Testis (tissue), 2 donors: Measurements from ENCODE around the gene SLIT3.

Experiments
- POLR2A ChIP-seq: fragments of 450-650 bp; IDR thresholded peaks from one replicate; pipeline ENCODE4 v1.6.1; 2017; ENCODE audit warnings: antibody characterized with exemption, mild to moderate bottlenecking, moderate library complexity
- TF ChIP-seq, protein P1 (sequence below), 3 experiments: fragments of 450-650 bp in 2 of 3; fragments of 200-600 bp in 1 of 3; sonication (generic) in 1 of 3; IDR thresholded peaks; one replicate each; pipeline ENCODE4 v1.5.1; 2016 to 2019; ENCODE audit warnings: antibody characterized with exemption in 3 of 3, mild to moderate bottlenecking in 2 of 3, moderate library complexity in 1 of 3

DNA sequence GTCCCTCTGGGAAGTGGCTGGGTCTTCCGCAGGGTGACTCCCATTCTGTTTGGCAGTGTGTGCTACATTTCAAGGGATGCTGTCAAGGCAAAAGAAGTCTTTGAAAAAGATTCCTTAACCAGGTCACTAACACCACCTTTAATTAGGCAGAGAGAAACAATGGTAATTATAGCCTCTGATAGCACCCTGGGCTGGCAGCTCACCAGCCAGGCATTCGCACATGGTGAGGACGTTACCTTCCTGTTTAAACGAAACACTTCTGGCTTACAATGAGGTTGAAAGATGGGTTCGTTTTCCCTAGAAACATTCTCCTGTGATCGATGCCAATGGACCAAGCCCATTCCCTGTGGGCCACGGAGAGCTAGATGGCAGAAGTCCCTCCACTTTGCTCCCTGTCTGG is 491.7 kb downstream of the SLIT3 start:
- no peak for TF ChIP-seq POLR2A
- TF ChIP-seq, protein P1, sequence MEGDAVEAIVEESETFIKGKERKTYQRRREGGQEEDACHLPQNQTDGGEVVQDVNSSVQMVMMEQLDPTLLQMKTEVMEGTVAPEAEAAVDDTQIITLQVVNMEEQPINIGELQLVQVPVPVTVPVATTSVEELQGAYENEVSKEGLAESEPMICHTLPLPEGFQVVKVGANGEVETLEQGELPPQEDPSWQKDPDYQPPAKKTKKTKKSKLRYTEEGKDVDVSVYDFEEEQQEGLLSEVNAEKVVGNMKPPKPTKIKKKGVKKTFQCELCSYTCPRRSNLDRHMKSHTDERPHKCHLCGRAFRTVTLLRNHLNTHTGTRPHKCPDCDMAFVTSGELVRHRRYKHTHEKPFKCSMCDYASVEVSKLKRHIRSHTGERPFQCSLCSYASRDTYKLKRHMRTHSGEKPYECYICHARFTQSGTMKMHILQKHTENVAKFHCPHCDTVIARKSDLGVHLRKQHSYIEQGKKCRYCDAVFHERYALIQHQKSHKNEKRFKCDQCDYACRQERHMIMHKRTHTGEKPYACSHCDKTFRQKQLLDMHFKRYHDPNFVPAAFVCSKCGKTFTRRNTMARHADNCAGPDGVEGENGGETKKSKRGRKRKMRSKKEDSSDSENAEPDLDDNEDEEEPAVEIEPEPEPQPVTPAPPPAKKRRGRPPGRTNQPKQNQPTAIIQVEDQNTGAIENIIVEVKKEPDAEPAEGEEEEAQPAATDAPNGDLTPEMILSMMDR (IDR thresholded peaks at IDR 0.05), result no peak
